ENCODE measurements around the gene AFG1L.
"Not testable (repeated sequence)": the region's sequence is repeated elsewhere in the genome, so short reads cannot be mapped to it uniquely, and the experiment has no call there.

The AFG1L gene

DNA sequence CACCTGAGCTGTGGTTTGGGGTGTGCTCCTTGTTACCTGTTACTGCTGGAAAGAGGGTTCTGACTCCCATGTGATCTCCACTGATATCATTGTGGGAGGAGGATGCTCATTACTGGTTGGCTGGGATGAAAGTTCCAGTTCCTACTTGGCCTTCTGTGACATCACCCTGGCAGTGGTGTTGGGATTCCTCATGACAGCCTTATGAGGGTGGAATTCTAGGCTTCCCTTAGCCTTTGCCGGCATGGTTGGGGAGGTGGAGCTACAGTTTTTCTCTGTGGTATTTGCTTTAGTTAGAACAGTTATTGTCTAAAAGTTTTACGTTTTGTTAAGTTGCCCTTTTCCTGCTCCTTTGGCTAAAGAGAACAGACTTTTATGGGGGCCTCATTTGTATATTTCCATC, 112.1 kb downstream of the AFG1L start:
- no peaks in the 10 kb centered on the region for H3K4me1 ChIP-seq (ENCODE audit: insufficient read depth, low read length, severe bottlenecking)

DNA sequence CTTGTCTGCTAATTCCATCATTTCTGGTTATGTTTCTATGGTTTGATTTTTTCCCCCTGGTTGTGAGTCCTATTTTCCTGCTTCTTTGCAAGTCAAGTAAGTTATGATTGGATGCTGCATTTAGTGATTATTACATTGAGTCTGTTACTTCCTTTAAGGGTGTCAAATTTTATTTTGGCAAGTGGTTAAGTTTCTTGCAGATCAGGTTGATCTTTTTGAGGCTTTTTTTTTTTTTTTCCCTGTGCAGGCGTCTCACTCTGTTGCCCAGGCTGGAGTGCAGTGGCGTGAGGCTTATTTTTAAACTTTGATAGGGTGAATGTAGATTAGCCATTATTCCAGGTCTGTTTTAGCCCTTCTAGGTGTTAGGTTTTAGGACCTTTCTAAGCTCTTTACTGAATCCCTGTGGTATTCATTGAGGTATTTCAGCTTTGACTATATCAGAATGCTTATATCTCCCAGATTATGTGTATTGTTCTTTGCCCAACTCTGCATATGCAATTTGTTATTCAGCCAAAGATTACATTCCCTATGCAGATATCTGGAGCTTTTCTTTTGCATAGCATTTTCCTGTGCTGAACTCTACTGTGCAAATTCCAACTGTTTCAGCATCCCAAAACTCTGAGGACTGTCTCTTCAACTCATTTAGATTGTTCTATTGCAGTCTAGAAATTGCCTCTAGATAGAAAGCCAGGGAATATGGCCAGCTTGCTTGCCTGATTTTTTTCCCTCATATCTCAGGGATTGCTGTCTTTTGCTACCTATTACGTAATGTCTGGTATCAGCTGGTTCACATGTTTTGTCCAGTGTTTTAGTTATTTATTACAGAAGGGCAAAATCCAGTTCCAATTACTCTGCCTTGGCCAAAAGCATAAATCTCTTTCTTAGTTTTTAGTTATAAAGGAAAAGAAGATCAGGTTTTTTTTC, 113.3 kb downstream of the AFG1L start:
- no peaks in the 10 kb centered on the region for H3K9me3 ChIP-seq (ENCODE audit: low read length)

More for the DNA sequence above, 112.1 kb downstream of the AFG1L start:
- Histone ChIP-seq H3K4me3 (ENCODE audit: low read depth, low read length, poor library complexity, severe bottlenecking) (no peak overlapping the region), H3K36me3 (ENCODE audit: insufficient read depth, low read length) (no peaks in the 10 kb centered on the region), H2AFZ (ENCODE audit: low read length) (no peak overlapping the region), H3K27me3 (ENCODE audit: insufficient read depth, low read length) (no peaks in the 10 kb centered on the region), H3K9ac (ENCODE audit: low read length) (no peak overlapping the region), H3K9me3 (ENCODE audit: low read length) (no peaks in the 10 kb centered on the region), H4K20me1 (ENCODE audit: insufficient read depth, low read length) (no peaks in the 10 kb centered on the region), H3K4me2 (ENCODE audit: low read length) (no peak overlapping the region), H3K9me2 (ENCODE audit: low read depth, low read length) (no peaks in the 10 kb centered on the region), H3K27ac (ENCODE audit: low read depth, low read length, poor library complexity, severe bottlenecking) (no peak overlapping the region), H3F3A (ENCODE audit: insufficient read depth, low read length) (no peaks in the 10 kb centered on the region), H3K79me2 (ENCODE audit: insufficient read depth, low read length) (no peaks in the 10 kb centered on the region)
- TF ChIP-seq EZH2 (IDR thresholded peaks at IDR 0.05; ENCODE audit: borderline replicate concordance, low read length), result no peak
- TF ChIP-seq, protein P1, sequence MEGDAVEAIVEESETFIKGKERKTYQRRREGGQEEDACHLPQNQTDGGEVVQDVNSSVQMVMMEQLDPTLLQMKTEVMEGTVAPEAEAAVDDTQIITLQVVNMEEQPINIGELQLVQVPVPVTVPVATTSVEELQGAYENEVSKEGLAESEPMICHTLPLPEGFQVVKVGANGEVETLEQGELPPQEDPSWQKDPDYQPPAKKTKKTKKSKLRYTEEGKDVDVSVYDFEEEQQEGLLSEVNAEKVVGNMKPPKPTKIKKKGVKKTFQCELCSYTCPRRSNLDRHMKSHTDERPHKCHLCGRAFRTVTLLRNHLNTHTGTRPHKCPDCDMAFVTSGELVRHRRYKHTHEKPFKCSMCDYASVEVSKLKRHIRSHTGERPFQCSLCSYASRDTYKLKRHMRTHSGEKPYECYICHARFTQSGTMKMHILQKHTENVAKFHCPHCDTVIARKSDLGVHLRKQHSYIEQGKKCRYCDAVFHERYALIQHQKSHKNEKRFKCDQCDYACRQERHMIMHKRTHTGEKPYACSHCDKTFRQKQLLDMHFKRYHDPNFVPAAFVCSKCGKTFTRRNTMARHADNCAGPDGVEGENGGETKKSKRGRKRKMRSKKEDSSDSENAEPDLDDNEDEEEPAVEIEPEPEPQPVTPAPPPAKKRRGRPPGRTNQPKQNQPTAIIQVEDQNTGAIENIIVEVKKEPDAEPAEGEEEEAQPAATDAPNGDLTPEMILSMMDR (IDR thresholded peaks at IDR 0.05; ENCODE audit: low read length), result no peak

DNA sequence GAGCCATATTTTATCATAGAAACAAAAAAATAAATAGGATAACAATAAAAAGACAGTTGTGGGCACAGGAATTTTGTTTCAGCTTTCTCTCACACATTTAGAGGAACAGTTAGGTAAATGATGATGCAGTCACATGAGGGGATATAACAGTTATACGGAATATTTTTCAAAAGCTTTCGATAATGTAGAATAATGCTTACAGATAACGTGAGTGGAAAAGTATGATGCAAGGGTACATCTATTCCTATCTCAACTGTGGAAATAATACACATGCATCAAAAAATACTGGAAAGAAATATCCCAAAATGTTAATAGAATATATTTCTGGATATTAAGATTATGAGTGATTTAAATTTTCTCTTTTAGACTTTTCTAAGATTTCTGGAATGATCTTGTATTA, 114.0 kb downstream of the AFG1L start:
- Histone ChIP-seq H3K9me2 (ENCODE audit: low read depth, low read length) (no peaks in the 10 kb centered on the region), H3K4me3 (ENCODE audit: low read depth, low read length, poor library complexity, severe bottlenecking) (no peak overlapping the region), H3K4me1 (ENCODE audit: insufficient read depth, low read length, severe bottlenecking) (no peaks in the 10 kb centered on the region), H4K20me1 (ENCODE audit: insufficient read depth, low read length) (no peaks in the 10 kb centered on the region), H3K9ac (ENCODE audit: low read length) (no peak overlapping the region), H3K36me3 (ENCODE audit: insufficient read depth, low read length) (no peaks in the 10 kb centered on the region), H2AFZ (ENCODE audit: low read length) (no peak overlapping the region), H3K79me2 (ENCODE audit: insufficient read depth, low read length) (no peaks in the 10 kb centered on the region), H3K4me2 (ENCODE audit: low read length) (no peak overlapping the region), H3K27ac (ENCODE audit: low read depth, low read length, poor library complexity, severe bottlenecking) (no peak overlapping the region), H3K27me3 (ENCODE audit: insufficient read depth, low read length) (no peaks in the 10 kb centered on the region), H3K9me3 (ENCODE audit: low read length) (no peaks in the 10 kb centered on the region), H3F3A (ENCODE audit: insufficient read depth, low read length) (no peaks in the 10 kb centered on the region)
- TF ChIP-seq, protein P1 (IDR thresholded peaks at IDR 0.05; ENCODE audit: low read length), result no peak
- no peak for TF ChIP-seq EZH2 (IDR thresholded peaks at IDR 0.05; ENCODE audit: borderline replicate concordance, low read length)

More for the DNA sequence above, 113.3 kb downstream of the AFG1L start:
- no peaks in the 10 kb centered on the region for H3K9me2 ChIP-seq (ENCODE audit: low read depth, low read length)
- no peak overlapping the region for H3K4me2 ChIP-seq (ENCODE audit: low read length)
- H3F3A ChIP-seq (ENCODE audit: insufficient read depth, low read length), result no peaks in the 10 kb centered on the region
- no peak overlapping the region for H3K4me3 ChIP-seq (ENCODE audit: low read depth, low read length, poor library complexity, severe bottlenecking)
- TF ChIP-seq, protein P1 (IDR thresholded peaks at IDR 0.05; ENCODE audit: low read length), result no peak
- no peak for TF ChIP-seq EZH2 (IDR thresholded peaks at IDR 0.05; ENCODE audit: borderline replicate concordance, low read length)
- H3K9ac ChIP-seq (ENCODE audit: low read length), result no peak overlapping the region
- H3K79me2 ChIP-seq (ENCODE audit: insufficient read depth, low read length), result no peaks in the 10 kb centered on the region
- H3K4me1 ChIP-seq (ENCODE audit: insufficient read depth, low read length, severe bottlenecking), result no peaks in the 10 kb centered on the region
- no peaks in the 10 kb centered on the region for H3K27me3 ChIP-seq (ENCODE audit: insufficient read depth, low read length)
- no peak overlapping the region for H2AFZ ChIP-seq (ENCODE audit: low read length)
- no peaks in the 10 kb centered on the region for H4K20me1 ChIP-seq (ENCODE audit: insufficient read depth, low read length)
- no peak overlapping the region for H3K27ac ChIP-seq (ENCODE audit: low read depth, low read length, poor library complexity, severe bottlenecking)
- H3K36me3 ChIP-seq (ENCODE audit: insufficient read depth, low read length), result no peaks in the 10 kb centered on the region

DNA sequence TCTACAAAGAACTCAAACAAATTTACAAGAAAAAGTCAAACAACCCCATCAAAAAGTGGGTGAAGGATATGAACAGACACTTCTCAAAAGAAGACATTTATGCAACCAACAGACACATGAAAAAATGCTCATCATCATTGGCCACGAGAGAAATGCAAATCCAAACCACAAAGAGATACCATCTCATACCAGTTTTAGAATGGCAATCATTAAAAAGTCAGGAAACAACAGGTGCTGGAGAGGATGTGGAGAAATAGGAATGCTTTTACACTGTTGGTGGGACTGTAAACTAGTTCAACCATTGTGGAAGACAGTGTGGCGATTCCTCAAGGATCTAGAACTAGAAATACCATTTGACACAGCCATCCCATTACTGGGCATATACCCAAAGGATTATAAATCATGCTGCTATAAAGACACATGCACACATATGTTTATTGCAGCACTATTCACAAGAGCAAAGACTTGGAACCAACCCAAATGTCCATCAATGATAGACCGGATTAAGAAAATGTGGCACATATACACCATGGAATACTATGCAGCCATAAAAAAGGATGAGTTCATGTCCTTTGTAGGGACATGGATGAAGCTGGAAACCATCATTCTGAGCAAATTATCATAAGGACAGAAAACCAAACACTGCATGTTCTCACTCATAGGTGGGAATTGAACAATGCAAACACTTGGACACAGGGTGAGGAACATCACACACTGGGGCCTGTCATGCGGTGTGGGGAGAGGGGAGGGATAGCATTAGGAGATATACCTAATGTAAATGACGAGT, 121.4 kb downstream of the AFG1L start:
- not testable (repeated sequence) for H3K27ac ChIP-seq (ENCODE audit: low read depth, low read length, poor library complexity, severe bottlenecking); H3K4me3 ChIP-seq (ENCODE audit: low read depth, low read length, poor library complexity, severe bottlenecking); H3K9me2 ChIP-seq (ENCODE audit: low read depth, low read length); H3K4me1 ChIP-seq (ENCODE audit: insufficient read depth, low read length, severe bottlenecking); H3K9ac ChIP-seq (ENCODE audit: low read length); H3K27me3 ChIP-seq (ENCODE audit: insufficient read depth, low read length); H3K9me3 ChIP-seq (ENCODE audit: low read length); H3K4me2 ChIP-seq (ENCODE audit: low read length); H2AFZ ChIP-seq (ENCODE audit: low read length); H4K20me1 ChIP-seq (ENCODE audit: insufficient read depth, low read length); H3K79me2 ChIP-seq (ENCODE audit: insufficient read depth, low read length); H3F3A ChIP-seq (ENCODE audit: insufficient read depth, low read length); H3K36me3 ChIP-seq (ENCODE audit: insufficient read depth, low read length)

Measured in OCI-LY1 (cell line).